ENCODE data around the gene TBL3. TPM values are rescaled to one million over a fixed set of nuclear protein-coding genes. Genes with fewer than 3 reads are reported as not detected.

The TBL3 gene
- total and polyA plus RNA-seq, 9 of the 15 experiments (the other 6 are each of a cell fraction or from before 2014, with no cell fraction given) = 0.97 to 117 (median 24.5) TPM

DNA sequence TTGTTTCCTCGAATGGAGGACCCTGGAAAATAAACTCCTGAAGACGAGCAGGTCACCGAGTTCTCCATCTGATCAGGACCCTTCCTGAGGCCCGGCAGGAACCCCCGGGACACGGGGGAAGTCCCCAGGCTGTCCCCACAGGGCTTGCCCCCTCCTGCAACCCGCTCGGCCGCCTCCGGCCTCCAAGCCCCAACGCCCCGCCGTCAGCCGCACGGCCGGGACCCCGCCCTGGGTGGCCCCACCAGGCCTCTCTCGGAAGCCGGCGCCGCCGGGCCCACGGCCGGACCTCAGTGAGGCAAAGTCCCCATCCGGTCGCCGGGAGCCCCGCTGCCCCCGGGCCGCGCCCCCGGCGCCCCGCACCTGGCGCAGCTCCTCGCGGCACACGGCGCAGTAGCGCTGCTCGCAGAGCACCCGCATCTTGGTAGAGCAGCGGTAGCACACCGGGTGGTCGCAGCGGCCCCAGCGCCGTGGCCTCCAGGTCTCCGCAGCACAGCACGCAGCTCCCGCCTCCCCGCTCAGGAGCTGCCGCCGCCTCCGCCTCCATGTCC lies 37.4 kb downstream of the TBL3 start:
- FAIRE-seq (no peak), DNase-seq (ENCODE audit: extremely low read depth in 1 of 4, low spot score in 3 of 4) (peak in 3 of 4 experiments; percentile 47 to 76 (median 75))
- POLR2A ChIA-PET = interaction anchor here (1.0 to 2.6 kb wide), 3 partner anchors 12 to 146 kb away, joined by 7 to 13 read pairs (median 7); partner anchors contain the start of genes RPS2 and TRAF7
- TF ChIP-seq, protein P1, sequence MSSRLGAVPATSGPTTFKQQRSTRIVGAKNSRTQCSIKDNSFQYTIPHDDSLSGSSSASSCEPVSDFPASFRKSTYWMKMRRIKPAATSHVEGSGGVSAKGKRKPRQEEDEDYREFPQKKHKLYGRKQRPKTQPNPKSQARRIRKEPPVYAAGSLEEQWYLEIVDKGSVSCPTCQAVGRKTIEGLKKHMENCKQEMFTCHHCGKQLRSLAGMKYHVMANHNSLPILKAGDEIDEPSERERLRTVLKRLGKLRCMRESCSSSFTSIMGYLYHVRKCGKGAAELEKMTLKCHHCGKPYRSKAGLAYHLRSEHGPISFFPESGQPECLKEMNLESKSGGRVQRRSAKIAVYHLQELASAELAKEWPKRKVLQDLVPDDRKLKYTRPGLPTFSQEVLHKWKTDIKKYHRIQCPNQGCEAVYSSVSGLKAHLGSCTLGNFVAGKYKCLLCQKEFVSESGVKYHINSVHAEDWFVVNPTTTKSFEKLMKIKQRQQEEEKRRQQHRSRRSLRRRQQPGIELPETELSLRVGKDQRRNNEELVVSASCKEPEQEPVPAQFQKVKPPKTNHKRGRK (tag; IDR thresholded peaks at IDR 0.05) = no peak
- TF ChIP-seq, protein P2, sequence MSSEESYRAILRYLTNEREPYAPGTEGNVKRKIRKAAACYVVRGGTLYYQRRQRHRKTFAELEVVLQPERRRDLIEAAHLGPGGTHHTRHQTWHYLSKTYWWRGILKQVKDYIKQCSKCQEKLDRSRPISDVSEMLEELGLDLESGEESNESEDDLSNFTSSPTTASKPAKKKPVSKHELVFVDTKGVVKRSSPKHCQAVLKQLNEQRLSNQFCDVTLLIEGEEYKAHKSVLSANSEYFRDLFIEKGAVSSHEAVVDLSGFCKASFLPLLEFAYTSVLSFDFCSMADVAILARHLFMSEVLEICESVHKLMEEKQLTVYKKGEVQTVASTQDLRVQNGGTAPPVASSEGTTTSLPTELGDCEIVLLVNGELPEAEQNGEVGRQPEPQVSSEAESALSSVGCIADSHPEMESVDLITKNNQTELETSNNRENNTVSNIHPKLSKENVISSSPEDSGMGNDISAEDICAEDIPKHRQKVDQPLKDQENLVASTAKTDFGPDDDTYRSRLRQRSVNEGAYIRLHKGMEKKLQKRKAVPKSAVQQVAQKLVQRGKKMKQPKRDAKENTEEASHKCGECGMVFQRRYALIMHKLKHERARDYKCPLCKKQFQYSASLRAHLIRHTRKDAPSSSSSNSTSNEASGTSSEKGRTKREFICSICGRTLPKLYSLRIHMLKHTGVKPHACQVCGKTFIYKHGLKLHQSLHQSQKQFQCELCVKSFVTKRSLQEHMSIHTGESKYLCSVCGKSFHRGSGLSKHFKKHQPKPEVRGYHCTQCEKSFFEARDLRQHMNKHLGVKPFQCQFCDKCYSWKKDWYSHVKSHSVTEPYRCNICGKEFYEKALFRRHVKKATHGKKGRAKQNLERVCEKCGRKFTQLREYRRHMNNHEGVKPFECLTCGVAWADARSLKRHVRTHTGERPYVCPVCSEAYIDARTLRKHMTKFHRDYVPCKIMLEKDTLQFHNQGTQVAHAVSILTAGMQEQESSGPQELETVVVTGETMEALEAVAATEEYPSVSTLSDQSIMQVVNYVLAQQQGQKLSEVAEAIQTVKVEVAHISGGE (CRISPR knock-in tag; IDR thresholded peaks at IDR 0.05) = peak in 1 of 3 experiments; percentile 27; a peak in 1 of 6 replicates
- TF ChIP-seq, protein P3, sequence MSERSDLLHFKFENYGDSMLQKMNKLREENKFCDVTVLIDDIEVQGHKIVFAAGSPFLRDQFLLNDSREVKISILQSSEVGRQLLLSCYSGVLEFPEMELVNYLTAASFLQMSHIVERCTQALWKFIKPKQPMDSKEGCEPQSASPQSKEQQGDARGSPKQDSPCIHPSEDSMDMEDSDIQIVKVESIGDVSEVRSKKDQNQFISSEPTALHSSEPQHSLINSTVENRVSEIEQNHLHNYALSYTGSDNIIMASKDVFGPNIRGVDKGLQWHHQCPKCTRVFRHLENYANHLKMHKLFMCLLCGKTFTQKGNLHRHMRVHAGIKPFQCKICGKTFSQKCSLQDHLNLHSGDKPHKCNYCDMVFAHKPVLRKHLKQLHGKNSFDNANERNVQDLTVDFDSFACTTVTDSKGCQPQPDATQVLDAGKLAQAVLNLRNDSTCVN (CRISPR knock-in tag; IDR thresholded peaks at IDR 0.05) = no peak
- TF ChIP-seq RB1 (IDR thresholded peaks at IDR 0.05; ENCODE audit: low read depth) (peak; percentile 9; the same call in 1 of the 2 replicates), ZNF780A (CRISPR knock-in tag; IDR thresholded peaks at IDR 0.05) (no peak), RBBP5 (IDR thresholded peaks at IDR 0.05; ENCODE audit: borderline replicate concordance, insufficient read depth, low read length, poor library complexity, severe bottlenecking) (peak; percentile 59), PML (IDR thresholded peaks at IDR 0.05; ENCODE audit: low read length) (no peak), SAFB2 (IDR thresholded peaks at IDR 0.05; ENCODE audit: borderline replicate concordance, low read depth, low read length, severe bottlenecking) (no peak), HMG20A (CRISPR knock-in tag; conservative IDR thresholded peaks at IDR 0.05) (no peak)
- TF ChIP-seq, protein P4, sequence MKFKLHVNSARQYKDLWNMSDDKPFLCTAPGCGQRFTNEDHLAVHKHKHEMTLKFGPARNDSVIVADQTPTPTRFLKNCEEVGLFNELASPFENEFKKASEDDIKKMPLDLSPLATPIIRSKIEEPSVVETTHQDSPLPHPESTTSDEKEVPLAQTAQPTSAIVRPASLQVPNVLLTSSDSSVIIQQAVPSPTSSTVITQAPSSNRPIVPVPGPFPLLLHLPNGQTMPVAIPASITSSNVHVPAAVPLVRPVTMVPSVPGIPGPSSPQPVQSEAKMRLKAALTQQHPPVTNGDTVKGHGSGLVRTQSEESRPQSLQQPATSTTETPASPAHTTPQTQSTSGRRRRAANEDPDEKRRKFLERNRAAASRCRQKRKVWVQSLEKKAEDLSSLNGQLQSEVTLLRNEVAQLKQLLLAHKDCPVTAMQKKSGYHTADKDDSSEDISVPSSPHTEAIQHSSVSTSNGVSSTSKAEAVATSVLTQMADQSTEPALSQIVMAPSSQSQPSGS (CRISPR knock-in tag; IDR thresholded peaks at IDR 0.05) = no peak

More for the DNA sequence above, 37.4 kb downstream of the TBL3 start:
- Histone ChIP-seq H4K20me1 (replicated peaks; ENCODE audit: control insufficient read depth, insufficient read depth, low read length) (peaks cover 37% of the 10 kb centered on the region), H3K27me3 (ENCODE audit: control insufficient read depth in 2 of 2, insufficient read depth in 2 of 2, low read length in 2 of 2) (no peaks in the 10 kb centered on the region), H3K4me3 (peak overlapping the region; percentile 99), H3K79me2 (ENCODE audit: control insufficient read depth, insufficient read depth, low read length) (peaks cover 66% of the 10 kb centered on the region), H3K4me2 (ENCODE audit: insufficient read depth, low read length) (peak overlapping the region; percentile 93), H3K4me1 (replicated peaks in 1 of 2; ENCODE audit: control insufficient read depth in 2 of 2, insufficient read depth in 2 of 2, low read length in 2 of 2) (peaks cover 23 to 67% of the 10 kb centered on the region in 2 experiments), H3K9me3 (replicated peaks; ENCODE audit: control insufficient read depth, insufficient read depth, low read depth, low read length) (no peaks in the 10 kb centered on the region), H3K36me3 (ENCODE audit: control insufficient read depth, insufficient read depth, low read length) (peaks cover 41% of the 10 kb centered on the region; the same call in 2 of the 3 replicates), H2AFZ (ENCODE audit: low read depth, low read length) (peak overlapping the region; percentile 28; the same call in 1 of the 2 replicates), H3K9ac (ENCODE audit: insufficient read depth in 1 of 2, low read depth in 2 of 2, low read length in 2 of 2) (peak overlapping the region; percentile 91 to 99), H3K9me1 (ENCODE audit: control insufficient read depth, insufficient read depth, low read length) (peaks cover 19% of the 10 kb centered on the region), H3K27ac (ENCODE audit: extremely low read depth, low read depth, low read length) (peak overlapping the region; percentile 89)
- CTCF ChIA-PET (ENCODE audit: low intra/inter-chr PET ratio) = no interaction called here
- peak; percentile 32 for ATAC-seq
- no TSS peak for BruUV-seq (replicated peaks)
- 0% methylated on average over 32 of the region's 55 CpGs for WGBS (ENCODE audit: insufficient coverage, low coverage, missing lambda C conversion rate)
- in situ Hi-C loops (cut with MboI) = no loop called here
- intact Hi-C loops (cut with micrococcal nuclease) = loop anchor here (2.0 kb wide), 1 partner anchor 16 kb away; no protein-coding TSS in a partner anchor
